Stomach (tissue), 4 donors: ENCODE measurements around the gene FAM184B.

ENCODE experiments used
- CTCF ChIP-seq, 7 experiments: fragments of 450-650 bp in 4 of 7; fragments of 200-600 bp in 3 of 7; sonication (generic) in 3 of 7; IDR thresholded peaks; one replicate each; pipeline ENCODE4 v1.5.1; 2016 to 2019; ENCODE audit warnings: antibody characterized with exemption in 7 of 7, control low read depth in 2 of 7, mild to moderate bottlenecking in 1 of 7
- POLR2A ChIP-seq, 4 donors: fragments of 450-650 bp; IDR thresholded peaks; one replicate each; pipeline ENCODE4 v1.6.1; 2016; ENCODE audit warnings: antibody characterized with exemption in 4 of 4, control low read depth in 2 of 4, mild to moderate bottlenecking in 1 of 4, moderate library complexity in 1 of 4
- POLR2AphosphoS5 ChIP-seq, 3 donors: sonication (generic); formaldehyde crosslinking; IDR thresholded peaks; one replicate each; pipeline ENCODE4 v1.6.1; 2016; ENCODE audit warnings: antibody characterized with exemption in 3 of 3

- TF ChIP-seq CTCF (IDR thresholded peaks at IDR 0.05) = no peak
- TF ChIP-seq POLR2A (IDR thresholded peaks at IDR 0.05) = no peak
- TF ChIP-seq POLR2AphosphoS5 (IDR thresholded peaks at IDR 0.05) = no peak
These were observed 71.7 kb downstream of the FAM184B start for GRCh38 chr4:17709763-17710068.
